HPDE6-E6E7 (cell line): ENCODE results near the gene RFC2.
"Not testable (repeated sequence)": the region's sequence is repeated elsewhere in the genome, so short reads cannot be mapped to it uniquely, and the experiment has no call there.

Experiments
- DNase-seq: peaks from one replicate; pipeline ENCODE4 v3.0.0; 2011; ENCODE audit warnings: missing footprints; ENCODE audit errors: extremely low spot score

RFC2 gene

GRCh38 chr7:74282748-74283459 lies 28.7 kb upstream of the RFC2 start:
- DNase-seq, result no peak

- no peak for DNase-seq
Measured at GRCh38 chr7:74280985-74281384, 26.8 kb upstream of the RFC2 start.

- no peak for DNase-seq
Measured at GRCh38 chr7:74277636-74278035, 23.4 kb upstream of the RFC2 start.

- no peak for DNase-seq
Measured at GRCh38 chr7:74275401-74275881, 21.2 kb upstream of the RFC2 start.

GRCh38 chr7:74272305-74273038 lies 18.3 kb upstream of the RFC2 start:
- DNase-seq, result no peak

GRCh38 chr7:74271742-74272141 lies 17.5 kb upstream of the RFC2 start:
- no peak for DNase-seq

GRCh38 chr7:74269757-74270277 lies 15.6 kb upstream of the RFC2 start:
- no peak for DNase-seq

GRCh38 chr7:74267756-74268565 lies 13.8 kb upstream of the RFC2 start:
- no peak for DNase-seq

- no peak for DNase-seq
Measured at GRCh38 chr7:74266191-74266963, 12.2 kb upstream of the RFC2 start.

GRCh38 chr7:74263399-74264120 lies 9.4 kb upstream of the RFC2 start:
- no peak for DNase-seq

GRCh38 chr7:74262639-74263398 lies 8.6 kb upstream of the RFC2 start:
- DNase-seq, result no peak

- no peak for DNase-seq
Measured at GRCh38 chr7:74258639-74259038, 4.4 kb upstream of the RFC2 start.

GRCh38 chr7:74256491-74257408 lies 2.6 kb upstream of the RFC2 start:
- no peak for DNase-seq

- not testable (repeated sequence) for DNase-seq
Measured at GRCh38 chr7:74255461-74255860, 1.3 kb upstream of the RFC2 start.

GRCh38 chr7:74254858-74255379 lies 720 bp upstream of the RFC2 start:
- DNase-seq, result no peak

GRCh38 chr7:74253835-74254128 lies 417 bp downstream of the RFC2 start:
- DNase-seq, result no peak

- no peak for DNase-seq
Measured at GRCh38 chr7:74253331-74253730, 868 bp downstream of the RFC2 start.

GRCh38 chr7:74252893-74253292 lies 1.3 kb downstream of the RFC2 start:
- DNase-seq, result no peak

GRCh38 chr7:74249058-74249457 lies 5.1 kb downstream of the RFC2 start:
- DNase-seq, result not testable (repeated sequence)
